ENCODE data around the gene CFAP73.

Gene CFAP73

GRCh38 chr12:113142886-113143332 is 6.6 kb upstream of the CFAP73 start:
- DNase-seq: no peak

- DNase-seq: no peak
Measured at GRCh38 chr12:113143959-113144358, 5.6 kb upstream of the CFAP73 start.

GRCh38 chr12:113144806-113145205 is 4.7 kb upstream of the CFAP73 start:
- no peak for DNase-seq

- no peak for DNase-seq
Measured at GRCh38 chr12:113145720-113146551, 3.6 kb upstream of the CFAP73 start.

- no peak for DNase-seq
Measured at GRCh38 chr12:113146999-113147398, 2.5 kb upstream of the CFAP73 start.

GRCh38 chr12:113151655-113152054 is 2.1 kb downstream of the CFAP73 start:
- no peak for DNase-seq

- no peak for DNase-seq
Measured at GRCh38 chr12:113152196-113152834, 2.8 kb downstream of the CFAP73 start.

GRCh38 chr12:113152835-113153814 is 3.6 kb downstream of the CFAP73 start:
- peak in 2 of 4 experiments; percentile 36 to 61 for DNase-seq

GRCh38 chr12:113154351-113154973 is 4.9 kb downstream of the CFAP73 start:
- no peak for DNase-seq

- DNase-seq: no peak
Measured at GRCh38 chr12:113155060-113155459, 5.5 kb downstream of the CFAP73 start.

- DNase-seq: no peak
Measured at GRCh38 chr12:113155646-113156045, 6.1 kb downstream of the CFAP73 start.

- no peak for DNase-seq
Measured at GRCh38 chr12:113157218-113157859, 7.8 kb downstream of the CFAP73 start.

- DNase-seq: no peak
Measured at GRCh38 chr12:113158439-113159203, 9.1 kb downstream of the CFAP73 start.

GRCh38 chr12:113159937-113160336 is 10.4 kb downstream of the CFAP73 start:
- no peak for DNase-seq

GRCh38 chr12:113161415-113162016 is 12.0 kb downstream of the CFAP73 start:
- DNase-seq: no peak

GRCh38 chr12:113162102-113163029 is 12.8 kb downstream of the CFAP73 start:
- no peak for DNase-seq

- DNase-seq: no peak
Measured at GRCh38 chr12:113163030-113163360, 13.5 kb downstream of the CFAP73 start.

- no peak for DNase-seq
Measured at GRCh38 chr12:113164014-113164413, 14.5 kb downstream of the CFAP73 start.

- no peak for DNase-seq
Measured at GRCh38 chr12:113165521-113166450, 16.3 kb downstream of the CFAP73 start.

Data from activated naive CD4-positive, alpha-beta T cell (primary cell).